Adrenal gland (tissue), 12 donors: ENCODE measurements around the gene DOCK6. TPM values are rescaled to one million over a fixed set of nuclear protein-coding genes. Genes with fewer than 3 reads are reported as not detected.
A peak's percentile ranks its signal among the peaks of the same experiment; 100 is the strongest.

ENCODE experiments used
- DNase-seq, 7 donors: peaks; one replicate each; pipeline ENCODE4 v3.0.0-alpha.2; 2019 to 2020
- H3K27ac ChIP-seq, 5 donors: fragments of 200-600 bp; sonication (generic) in 4 of 5; 1 replicate in 3 of 5; 2 replicates in 2 of 5; pipeline versions ENCODE4 v1.5.1 to v1.8.0; 2016 to 2020; ENCODE audit warnings: mild to moderate bottlenecking in 1 of 5
- H3K27me3 ChIP-seq: fragments of 200-600 bp; 2 replicates; pipeline ENCODE4 v1.8.0; 2021
- H3K36me3 ChIP-seq, 2 donors: fragments of 200-600 bp; replicated peaks in 1 of 2; 1 replicate in 1 of 2; 2 replicates in 1 of 2; pipeline versions ENCODE4 v1.5.1 to v1.8.0; 2018 to 2022
- H3K4me1 ChIP-seq, 2 donors: fragments of 200-600 bp; replicated peaks in 1 of 2; 1 replicate in 1 of 2; 2 replicates in 1 of 2; pipeline versions ENCODE4 v1.5.1 to v1.8.0; 2018 to 2021
- H3K4me3 ChIP-seq, 4 donors: fragments of 200-600 bp; sonication (generic) in 3 of 4; one replicate each; pipeline ENCODE4 v1.5.1; 2016 to 2018
- H3K9me3 ChIP-seq, 3 donors: fragments of 200-600 bp; sonication (generic) in 1 of 3; replicated peaks in 1 of 3; 1 replicate in 2 of 3; 2 replicates in 1 of 3; pipeline versions ENCODE4 v1.5.1 to v1.8.0; 2016 to 2021
- CTCF ChIP-seq, 6 experiments: fragments of 450-650 bp in 4 of 6; fragments of 200-600 bp in 2 of 6; sonication (generic) in 1 of 6; IDR thresholded peaks; 1 replicate in 5 of 6; 2 replicates in 1 of 6; pipeline versions ENCODE4 v1.5.1 to v1.8.0; 2016 to 2021; ENCODE audit warnings: antibody characterized with exemption in 6 of 6, mild to moderate bottlenecking in 2 of 6, moderate library complexity in 1 of 6
- POLR2A ChIP-seq, 2 donors: fragments of 450-650 bp; IDR thresholded peaks; one replicate each; pipeline ENCODE4 v1.6.1; 2017; ENCODE audit warnings: antibody characterized with exemption in 2 of 2, mild to moderate bottlenecking in 2 of 2, moderate library complexity in 1 of 2
- WGBS, 4 donors: extraction: QIAGEN DNeasy Blood & Tissue Kit in 2 of 4; methylation state at CpG; one replicate each; pipeline versions ENCODE4 v1.1.5 to v1.1.7; 2013 to 2017; 5-methylcytosine and 5-hydroxymethylcytosine counted together
- intact Hi-C, 2 donors: fragments of 100-400 bp; cut with DNase I; formaldehyde crosslinking; loops; one replicate each; pipeline versions ENCODE4 v1.14.1 to v1.15.0; 2022 to 2023
- polyA plus RNA-seq, 3 donors: library from polyadenylated mRNA; stranded (reverse); fragments of 200-250 nt in 2 of 3; fragments of 350-450 nt in 1 of 3; fragmentation: Illumina TruSeq in 1 of 3; extraction: RNeasy Lipid Tissue Mini Kit (QIAGEN cat#74804) in 1 of 3; gene quantifications; one replicate each; pipeline ENCODE4 v1.2.3, GENCODE V29; 2013 to 2014
- total RNA-seq, 9 donors: library from RNA; depleted of rRNA in 4 of 9; stranded (reverse); fragments of >200 nt in 4 of 9; fragments of 120-200 nt in 1 of 9; fragmentation: NEBNext Ultra II Directional in 1 of 9; extraction: Animal tissue kit (Norgen Biotek cat#: 25700) in 1 of 9; gene quantifications; one replicate each; pipeline versions ENCODE4 v1.1.0 to v1.2.4, GENCODE V29; 2013 to 2023
- donor health status: healthy with polysubstance abuse.
- donor health status: Bipolar disorder and iron deficiency.
- donor health status: DM: yes; HTN: yes; CAD: no.
- donor health status: DM: no; HTN: no; CAD: no.
- donor health status: DM: no; HTN: no; CAD: no.
- donor health status: DM: yes; HTN: yes; CAD: no.

The DOCK6 gene
- total and polyA plus RNA-seq, 12 donors: 4.5 to 152 (median 38.3) TPM

- 89 to 96% (median 93%) methylated on average over 8 to 9 of the region's 9 CpGs; no CpG with 5 or more reads in 1 of the 4 donors for WGBS, 4 donors
- H3K4me3 ChIP-seq: no peak overlapping the region
- no peaks in the 10 kb centered on the region for H3K36me3 ChIP-seq
- H3K27ac ChIP-seq: no peak overlapping the region
- TF ChIP-seq POLR2A (IDR thresholded peaks at IDR 0.05): no peak
- TF ChIP-seq CTCF (IDR thresholded peaks at IDR 0.05): no peak
- peaks cover 31 to 49% of the 10 kb centered on the region in 2 donors for H3K4me1 ChIP-seq
- no peak for DNase-seq
- no peaks in the 10 kb centered on the region for H3K9me3 ChIP-seq
- intact Hi-C loops: loop anchor here (5.0 to 10.0 kb wide), 2 partner anchors 64 to 166 kb away; no protein-coding TSS in a partner anchor
- H3K27me3 ChIP-seq: no peaks in the 10 kb centered on the region
Observed at GRCh38 chr19:11200931-11201330, 61.4 kb downstream of the DOCK6 start.

GRCh38 chr19:11200015-11200574 lies 62.2 kb downstream of the DOCK6 start:
- WGBS, 4 donors: 88 to 90% (median 89%) methylated on average over 15 of the region's 15 CpGs
- intact Hi-C loops: loop anchor here (5.0 to 10.0 kb wide), 2 partner anchors 63 to 165 kb away; no protein-coding TSS in a partner anchor
- Histone ChIP-seq H3K27me3 (no peaks in the 10 kb centered on the region), H3K36me3 (no peaks in the 10 kb centered on the region), H3K4me1 (peaks cover 40 to 53% of the 10 kb centered on the region in 2 donors), H3K4me3 (no peak overlapping the region), H3K9me3 (no peaks in the 10 kb centered on the region), H3K27ac (no peak overlapping the region)
- TF ChIP-seq POLR2A (IDR thresholded peaks at IDR 0.05): no peak
- TF ChIP-seq CTCF (IDR thresholded peaks at IDR 0.05): no peak
- DNase-seq: no peak

DNA sequence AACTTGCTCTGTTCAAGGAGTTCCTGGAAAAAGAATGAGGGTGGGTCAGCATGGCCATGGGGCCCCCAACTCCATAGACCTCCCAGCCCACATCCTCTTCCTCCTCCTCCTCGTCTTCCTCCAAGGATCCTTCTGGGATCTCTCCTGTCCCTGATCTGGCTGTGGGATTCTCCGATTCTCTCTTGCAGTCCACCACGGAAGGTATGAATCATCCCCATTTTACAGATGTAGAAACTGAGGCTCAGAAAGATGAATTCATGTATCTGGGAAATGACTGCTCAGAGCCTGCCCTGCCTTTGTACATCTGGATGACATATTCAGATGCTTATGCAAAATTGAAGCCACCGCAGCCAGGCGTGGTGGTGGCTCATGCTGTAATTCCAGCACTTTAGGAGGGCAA lies 62.8 kb downstream of the DOCK6 start:
- intact Hi-C loops: no loop called here
- WGBS, 4 donors: 75 to 95% (median 91%) methylated on average over 5 of the region's 5 CpGs

More for the DNA sequence above, 62.8 kb downstream of the DOCK6 start:
- Histone ChIP-seq H3K4me1 (peaks cover 42 to 53% of the 10 kb centered on the region in 2 donors), H3K9me3 (no peaks in the 10 kb centered on the region), H3K27me3 (no peaks in the 10 kb centered on the region), H3K36me3 (no peaks in the 10 kb centered on the region), H3K4me3 (no peak overlapping the region), H3K27ac (peak overlapping the region in 1 of 5 donors; percentile 52)
- DNase-seq: no peak
- no peak for TF ChIP-seq POLR2A (IDR thresholded peaks at IDR 0.05)
- no peak for TF ChIP-seq CTCF (IDR thresholded peaks at IDR 0.05)
